ENCODE results near the gene OLFM4.

DNA sequence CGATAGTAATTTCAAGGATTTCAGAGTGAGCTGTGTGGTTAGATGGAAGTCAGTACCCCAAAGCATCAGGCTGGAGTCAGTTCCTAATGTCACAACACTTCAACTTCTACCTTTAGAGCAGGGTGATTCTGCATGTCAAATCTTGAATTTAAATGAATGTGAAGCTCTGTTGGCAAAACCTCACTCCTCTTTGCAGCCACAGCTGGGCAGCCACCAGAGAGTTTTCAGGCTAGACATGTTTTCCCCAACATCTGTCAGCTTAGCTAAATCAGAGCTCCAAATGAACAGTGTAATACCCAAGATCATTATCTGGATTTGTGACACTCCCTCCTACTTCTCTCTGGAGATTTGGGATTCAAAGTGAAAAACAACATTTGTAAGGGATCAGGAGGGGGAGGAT, 33.7 kb upstream of the OLFM4 start:
- TF ChIP-seq POLR2A (IDR thresholded peaks at IDR 0.05), result no peak
- TF ChIP-seq, protein P1, sequence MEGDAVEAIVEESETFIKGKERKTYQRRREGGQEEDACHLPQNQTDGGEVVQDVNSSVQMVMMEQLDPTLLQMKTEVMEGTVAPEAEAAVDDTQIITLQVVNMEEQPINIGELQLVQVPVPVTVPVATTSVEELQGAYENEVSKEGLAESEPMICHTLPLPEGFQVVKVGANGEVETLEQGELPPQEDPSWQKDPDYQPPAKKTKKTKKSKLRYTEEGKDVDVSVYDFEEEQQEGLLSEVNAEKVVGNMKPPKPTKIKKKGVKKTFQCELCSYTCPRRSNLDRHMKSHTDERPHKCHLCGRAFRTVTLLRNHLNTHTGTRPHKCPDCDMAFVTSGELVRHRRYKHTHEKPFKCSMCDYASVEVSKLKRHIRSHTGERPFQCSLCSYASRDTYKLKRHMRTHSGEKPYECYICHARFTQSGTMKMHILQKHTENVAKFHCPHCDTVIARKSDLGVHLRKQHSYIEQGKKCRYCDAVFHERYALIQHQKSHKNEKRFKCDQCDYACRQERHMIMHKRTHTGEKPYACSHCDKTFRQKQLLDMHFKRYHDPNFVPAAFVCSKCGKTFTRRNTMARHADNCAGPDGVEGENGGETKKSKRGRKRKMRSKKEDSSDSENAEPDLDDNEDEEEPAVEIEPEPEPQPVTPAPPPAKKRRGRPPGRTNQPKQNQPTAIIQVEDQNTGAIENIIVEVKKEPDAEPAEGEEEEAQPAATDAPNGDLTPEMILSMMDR (IDR thresholded peaks at IDR 0.05), result no peak

Measured in esophagus squamous epithelium (tissue), 4 donors.